SU-DHL-6 (cell line): ENCODE data around the gene ZNF334.

Experiments used
- EZH2phosphoT487 ChIP-seq: fragments of 200-600 bp; sonication (generic), shearing (Covaris generic); conservative IDR thresholded peaks from 2 replicates; pipeline ENCODE4 v1.6.1; 2018; ENCODE audit warnings: mild to moderate bottlenecking, antibody characterized with exemption, low read length, moderate library complexity, mixed read lengths
- TF ChIP-seq, protein P1 (sequence below): fragments of 200-600 bp; sonication (generic); IDR thresholded peaks from one replicate; pipeline ENCODE4 v1.5.1; 2017; ENCODE audit warnings: antibody characterized with exemption, mild to moderate bottlenecking, low read length, moderate library complexity; ENCODE audit not compliant: insufficient read depth, poor library complexity, severe bottlenecking

GRCh38 chr20:46545077-46545826, 31.9 kb upstream of the ZNF334 start:
- TF ChIP-seq, protein P1, sequence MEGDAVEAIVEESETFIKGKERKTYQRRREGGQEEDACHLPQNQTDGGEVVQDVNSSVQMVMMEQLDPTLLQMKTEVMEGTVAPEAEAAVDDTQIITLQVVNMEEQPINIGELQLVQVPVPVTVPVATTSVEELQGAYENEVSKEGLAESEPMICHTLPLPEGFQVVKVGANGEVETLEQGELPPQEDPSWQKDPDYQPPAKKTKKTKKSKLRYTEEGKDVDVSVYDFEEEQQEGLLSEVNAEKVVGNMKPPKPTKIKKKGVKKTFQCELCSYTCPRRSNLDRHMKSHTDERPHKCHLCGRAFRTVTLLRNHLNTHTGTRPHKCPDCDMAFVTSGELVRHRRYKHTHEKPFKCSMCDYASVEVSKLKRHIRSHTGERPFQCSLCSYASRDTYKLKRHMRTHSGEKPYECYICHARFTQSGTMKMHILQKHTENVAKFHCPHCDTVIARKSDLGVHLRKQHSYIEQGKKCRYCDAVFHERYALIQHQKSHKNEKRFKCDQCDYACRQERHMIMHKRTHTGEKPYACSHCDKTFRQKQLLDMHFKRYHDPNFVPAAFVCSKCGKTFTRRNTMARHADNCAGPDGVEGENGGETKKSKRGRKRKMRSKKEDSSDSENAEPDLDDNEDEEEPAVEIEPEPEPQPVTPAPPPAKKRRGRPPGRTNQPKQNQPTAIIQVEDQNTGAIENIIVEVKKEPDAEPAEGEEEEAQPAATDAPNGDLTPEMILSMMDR, result no peak
- TF ChIP-seq EZH2phosphoT487, result no peak
